Omental fat pad (tissue), 4 donors: ENCODE measurements around the gene STAC2. TPM values are rescaled to one million over a fixed set of nuclear protein-coding genes. Genes with fewer than 3 reads are reported as not detected.

Experiments
- ATAC-seq: fragments of 150-250 bp; one replicate; pipeline ENCODE4 v1.9.1; 2016; ENCODE audit warnings: mild to moderate bottlenecking, moderate library complexity; ENCODE audit not compliant: low FRiP score
- DNase-seq: peaks from one replicate; pipeline ENCODE4 v3.0.0-alpha.2; 2019; ENCODE audit warnings: low spot score
- total RNA-seq, 4 donors: library from RNA; depleted of rRNA; stranded (reverse); fragments of >200 nt; gene quantifications; one replicate each; pipeline ENCODE4 v1.1.0, GENCODE V29; 2016
- TF ChIP-seq, protein P1 (sequence below), 3 donors: fragments of 450-650 bp; IDR thresholded peaks; one replicate each; pipeline ENCODE4 v1.5.1; 2016 to 2017; ENCODE audit warnings: antibody characterized with exemption in 3 of 3, mild to moderate bottlenecking in 3 of 3, moderate library complexity in 2 of 3

Gene STAC2
- total RNA-seq, 4 donors from 2014 or later: 0.56 to 0.60 TPM; not detected in 2

DNA sequence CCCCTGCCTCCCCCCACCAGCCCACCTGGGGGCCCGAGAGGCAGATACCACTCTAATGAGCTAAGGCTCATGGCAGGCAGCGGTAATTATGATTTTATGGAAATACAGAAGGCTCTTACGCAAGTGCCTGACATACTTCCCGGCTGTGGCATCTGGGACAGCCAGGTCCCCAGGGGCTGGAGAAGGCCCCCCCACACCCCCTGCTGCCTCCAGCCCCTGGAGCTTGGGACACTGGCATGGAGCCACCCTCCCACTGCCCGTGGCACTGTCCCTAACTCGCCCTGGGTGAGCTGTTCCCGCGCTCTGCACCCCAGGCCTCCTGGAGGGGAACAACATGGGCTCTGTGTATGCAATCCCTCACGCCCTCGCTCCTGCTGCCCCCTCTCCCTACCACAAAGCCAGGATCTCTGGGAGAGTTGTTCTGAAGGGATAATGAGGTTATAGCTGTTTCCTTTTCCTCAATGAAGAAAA is 5.4 kb upstream of the STAC2 start:
- TF ChIP-seq, protein P1, sequence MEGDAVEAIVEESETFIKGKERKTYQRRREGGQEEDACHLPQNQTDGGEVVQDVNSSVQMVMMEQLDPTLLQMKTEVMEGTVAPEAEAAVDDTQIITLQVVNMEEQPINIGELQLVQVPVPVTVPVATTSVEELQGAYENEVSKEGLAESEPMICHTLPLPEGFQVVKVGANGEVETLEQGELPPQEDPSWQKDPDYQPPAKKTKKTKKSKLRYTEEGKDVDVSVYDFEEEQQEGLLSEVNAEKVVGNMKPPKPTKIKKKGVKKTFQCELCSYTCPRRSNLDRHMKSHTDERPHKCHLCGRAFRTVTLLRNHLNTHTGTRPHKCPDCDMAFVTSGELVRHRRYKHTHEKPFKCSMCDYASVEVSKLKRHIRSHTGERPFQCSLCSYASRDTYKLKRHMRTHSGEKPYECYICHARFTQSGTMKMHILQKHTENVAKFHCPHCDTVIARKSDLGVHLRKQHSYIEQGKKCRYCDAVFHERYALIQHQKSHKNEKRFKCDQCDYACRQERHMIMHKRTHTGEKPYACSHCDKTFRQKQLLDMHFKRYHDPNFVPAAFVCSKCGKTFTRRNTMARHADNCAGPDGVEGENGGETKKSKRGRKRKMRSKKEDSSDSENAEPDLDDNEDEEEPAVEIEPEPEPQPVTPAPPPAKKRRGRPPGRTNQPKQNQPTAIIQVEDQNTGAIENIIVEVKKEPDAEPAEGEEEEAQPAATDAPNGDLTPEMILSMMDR (IDR thresholded peaks at IDR 0.05): no peak
- DNase-seq: no peak
- peak; percentile 35 for ATAC-seq

DNA sequence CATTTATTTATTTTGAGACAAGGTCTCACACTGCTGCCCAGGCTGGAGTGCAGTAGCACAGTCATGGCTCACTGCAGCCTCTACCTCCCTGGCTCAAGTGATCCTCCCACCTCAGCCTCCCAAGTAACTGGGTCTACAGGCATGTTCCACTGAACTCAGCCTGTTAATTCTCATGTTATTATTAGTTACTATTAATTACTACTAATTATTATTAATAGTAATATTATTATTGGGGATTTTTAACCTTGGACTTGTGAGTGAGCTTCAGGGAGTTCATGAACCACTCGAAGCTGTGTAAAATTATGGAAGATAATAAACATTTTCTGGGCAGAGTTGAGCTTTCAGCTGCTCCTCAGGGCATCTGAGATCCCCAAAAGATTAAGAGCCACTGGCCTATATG is 4.6 kb upstream of the STAC2 start:
- TF ChIP-seq, protein P1 (IDR thresholded peaks at IDR 0.05): no peak
- DNase-seq: no peak
- ATAC-seq: no peak

DNA sequence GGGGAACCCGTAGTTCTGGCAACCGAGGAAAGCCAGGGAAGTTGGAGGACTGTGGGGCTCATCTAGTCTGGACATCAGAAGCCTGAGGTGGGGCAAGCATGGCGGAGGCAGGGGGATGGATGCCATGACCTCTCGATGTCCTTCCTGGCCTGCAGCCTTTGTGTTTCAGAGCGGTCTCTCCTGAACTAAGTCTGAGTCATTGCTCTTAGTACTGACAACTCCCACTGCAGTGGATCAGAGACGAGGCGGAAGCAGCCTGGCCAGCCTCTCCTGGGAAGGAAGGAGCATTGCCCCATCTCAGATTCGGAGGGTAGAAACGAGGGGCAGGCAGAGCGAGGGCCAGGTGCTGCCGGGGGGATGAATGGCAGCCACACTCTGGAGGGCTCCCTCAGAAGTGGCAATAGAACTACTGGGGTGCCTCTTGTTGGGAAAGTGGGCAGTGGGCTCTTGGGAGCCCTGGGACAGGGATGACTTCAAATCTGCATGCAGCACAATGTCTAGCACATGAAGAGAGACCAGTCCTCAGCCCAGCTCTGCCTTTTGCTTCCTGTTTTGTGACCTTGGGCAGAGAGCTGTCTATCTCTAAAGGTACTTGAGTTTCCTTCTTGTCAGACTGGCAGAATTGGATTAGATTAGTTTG is 3.6 kb upstream of the STAC2 start:
- ATAC-seq (no peak), DNase-seq (no peak)
- TF ChIP-seq, protein P1 (IDR thresholded peaks at IDR 0.05): no peak

DNA sequence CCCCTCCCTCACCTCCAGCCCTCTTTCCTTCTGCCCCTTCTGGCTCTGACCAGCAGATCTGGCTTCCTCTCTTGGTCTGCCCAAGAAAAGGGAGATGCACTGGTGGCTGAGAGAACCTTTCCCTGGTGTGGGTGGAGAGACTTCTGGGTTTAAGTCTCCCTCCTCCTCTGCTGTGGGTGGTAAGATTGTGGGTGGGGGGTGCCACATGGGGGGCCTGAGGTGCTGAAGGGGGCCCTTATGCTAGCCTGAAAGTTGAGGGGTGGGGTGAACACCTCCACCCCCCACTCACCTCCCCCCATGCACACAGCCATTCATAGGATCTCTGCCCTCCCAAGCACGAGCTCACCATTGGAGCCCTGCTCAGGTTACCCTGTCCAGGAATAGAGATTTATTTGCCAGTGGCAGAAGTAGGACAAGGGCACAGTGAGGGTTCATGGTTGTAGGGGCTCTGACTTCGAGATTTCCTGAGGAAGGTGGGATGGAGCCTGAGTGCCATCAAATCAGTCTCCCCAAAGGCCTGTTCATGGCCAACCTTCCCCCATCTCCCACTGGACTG is 1.7 kb upstream of the STAC2 start:
- TF ChIP-seq, protein P1 (IDR thresholded peaks at IDR 0.05): no peak
- ATAC-seq: no peak
- no peak for DNase-seq

DNA sequence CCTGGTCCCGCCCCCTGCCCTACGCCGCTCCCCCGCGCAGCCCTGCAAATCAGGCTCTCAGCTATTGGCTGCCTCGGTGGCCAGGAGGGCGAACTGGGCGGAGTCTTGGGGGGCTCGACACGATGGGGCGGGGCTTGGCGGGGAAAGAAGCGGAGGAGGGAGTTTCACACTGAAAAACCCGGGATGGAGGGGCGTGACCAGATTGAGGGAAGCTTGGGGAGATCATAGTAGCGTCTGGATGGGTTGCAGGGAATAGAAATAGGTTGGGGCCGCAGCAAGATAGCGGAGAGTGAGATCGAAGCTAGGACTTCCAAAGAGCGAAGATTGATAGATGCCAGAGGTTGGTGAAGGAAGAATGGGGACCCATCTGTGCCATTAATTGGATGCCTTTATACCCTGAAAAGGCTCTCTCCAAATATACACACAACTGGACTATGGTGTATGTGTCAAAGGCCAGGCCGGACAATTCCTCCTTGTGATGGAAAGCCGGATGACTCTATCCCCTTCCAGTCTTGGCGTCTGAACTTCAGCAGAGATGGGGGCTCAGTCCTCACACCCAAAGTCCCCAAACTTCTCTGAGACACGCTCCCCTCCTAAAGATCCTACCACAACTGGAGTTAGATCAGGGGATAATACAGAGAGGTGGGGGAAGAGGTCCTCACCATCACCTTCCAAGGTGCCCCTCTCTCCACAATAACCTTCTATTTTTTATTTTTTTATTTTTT is 376 bp upstream of the STAC2 start:
- no peak for DNase-seq
- TF ChIP-seq, protein P1 (IDR thresholded peaks at IDR 0.05): no peak
- ATAC-seq: peak; percentile 48

DNA sequence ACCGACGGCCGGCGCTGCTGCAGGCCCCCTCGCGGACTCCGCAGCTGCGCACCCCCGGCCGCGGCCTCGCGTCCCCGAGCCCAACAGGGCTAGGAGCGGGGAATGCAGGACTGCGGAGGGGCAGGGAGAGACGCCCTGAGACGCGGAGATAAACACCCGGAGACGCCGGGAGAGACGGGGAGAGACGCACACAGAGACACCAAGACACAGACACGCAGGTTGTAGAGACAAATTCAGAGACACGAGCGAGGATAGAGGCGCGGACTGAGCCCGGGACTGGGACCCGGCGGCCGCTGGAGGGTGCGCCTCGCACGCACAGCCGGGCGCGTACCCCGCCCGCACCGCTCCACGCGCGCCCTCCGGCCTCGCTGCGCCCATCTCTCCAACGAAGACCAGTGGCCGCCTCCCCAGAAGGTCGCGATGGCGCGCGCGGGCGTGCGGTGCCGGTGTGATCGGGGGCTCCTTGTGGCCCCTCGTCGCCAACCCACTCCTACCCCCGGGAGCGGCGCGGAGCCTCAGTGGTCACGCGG is 902 bp downstream of the STAC2 start:
- TF ChIP-seq, protein P1 (IDR thresholded peaks at IDR 0.05): no peak
- DNase-seq (no peak), ATAC-seq (no peak)
